Stimulated activated CD4-positive, alpha-beta T cell treated with anti-CD3 and anti-CD28 coated beads, TNF-alpha, amount 100 ng/mL, for 1 hour (primary cell): ENCODE measurements around the gene NOC2L.

Experiments
- DNase-seq, 3 donors: peaks; one replicate each; pipeline ENCODE4 v3.0.0-alpha.2; 2020; ENCODE audit warnings: low read depth in 3 of 3, low spot score in 1 of 3

The NOC2L gene

GRCh38 chr1:958823-959730 lies at the start of gene NOC2L:
NOC2L (minus strand) TSS chr1:959256; CDS start chr1:959240, 16 bp downstream.
- peak; percentile 86 to 99 (median 97) for DNase-seq

GRCh38 chr1:1006305-1007159 lies 47.5 kb upstream of the NOC2L start:
- DNase-seq: no peak

GRCh38 chr1:1005774-1006304 lies 46.8 kb upstream of the NOC2L start:
- no peak for DNase-seq

- no peak for DNase-seq
These were observed 46.0 kb upstream of the NOC2L start for GRCh38 chr1:1004780-1005697.

- no peak for DNase-seq
These were observed 45.3 kb upstream of the NOC2L start for GRCh38 chr1:1004420-1004779.

- no peak for DNase-seq
These were observed 44.8 kb upstream of the NOC2L start for GRCh38 chr1:1003618-1004419.

GRCh38 chr1:1001057-1001783 lies 42.2 kb upstream of the NOC2L start:
- no peak for DNase-seq

- DNase-seq: peak in 1 of 3 donors; percentile 58
These were observed 41.5 kb upstream of the NOC2L start for GRCh38 chr1:1000357-1001056.

GRCh38 chr1:999725-1000356 lies 40.8 kb upstream of the NOC2L start, which contains the start of gene HES4:
HES4 (minus strand) TSS chr1:1000097; CDS start chr1:999973, 124 bp downstream.
- DNase-seq: peak in 1 of 3 donors; percentile 52

- no peak for DNase-seq
These were observed 40.1 kb upstream of the NOC2L start for GRCh38 chr1:998995-999724.

GRCh38 chr1:998745-998994 lies 39.6 kb upstream of the NOC2L start:
- DNase-seq: no peak

- DNase-seq: no peak
These were observed 39.1 kb upstream of the NOC2L start for GRCh38 chr1:997993-998744.

GRCh38 chr1:997713-997992 lies 38.6 kb upstream of the NOC2L start:
- no peak for DNase-seq

GRCh38 chr1:996851-997712 lies 38.0 kb upstream of the NOC2L start:
- no peak for DNase-seq

GRCh38 chr1:995665-996633 lies 36.9 kb upstream of the NOC2L start:
- no peak for DNase-seq
